ENCODE data around the gene CA4. TPM values are rescaled to one million over a fixed set of nuclear protein-coding genes. Genes with fewer than 3 reads are reported as not detected.

The CA4 gene
- polyA plus RNA-seq, 1 donor from 2014 or later = not detected

GRCh38 chr17:60165223-60165622, 15.4 kb downstream of the CA4 start:
- no peak overlapping the region for H3K4me2 ChIP-seq (ENCODE audit: low read length)
- no peaks in the 10 kb centered on the region for H3K36me3 ChIP-seq (ENCODE audit: insufficient read depth, low read length)
- H3K9me2 ChIP-seq (ENCODE audit: insufficient read depth, low read length) = no peaks in the 10 kb centered on the region
- no peak overlapping the region for H3K9ac ChIP-seq (ENCODE audit: low read length)
- H2AFZ ChIP-seq (ENCODE audit: low read depth, low read length) = no peak overlapping the region
- no peak overlapping the region for H3K27ac ChIP-seq (ENCODE audit: low read length)
- H3K79me2 ChIP-seq (replicated peaks; ENCODE audit: insufficient read depth, low read length) = no peaks in the 10 kb centered on the region
- H3K4me3 ChIP-seq (ENCODE audit: low read length) = no peak overlapping the region
- no peaks in the 10 kb centered on the region for H4K20me1 ChIP-seq (ENCODE audit: insufficient read depth)
- TF ChIP-seq REST (IDR thresholded peaks at IDR 0.05; ENCODE audit: borderline replicate concordance) (no peak), EP300 (conservative IDR thresholded peaks at IDR 0.05; ENCODE audit: poor library complexity, severe bottlenecking) (no peak), TAF1 (IDR thresholded peaks at IDR 0.05; ENCODE audit: low read depth) (no peak), POLR2AphosphoS5 (IDR thresholded peaks at IDR 0.05) (no peak), SMC3 (conservative IDR thresholded peaks at IDR 0.05; ENCODE audit: poor library complexity) (no peak), CTCF (IDR thresholded peaks at IDR 0.05; ENCODE audit: poor library complexity, severe bottlenecking) (no peak), MXI1 (conservative IDR thresholded peaks at IDR 0.05; ENCODE audit: poor library complexity, severe bottlenecking) (no peak), RAD21 (conservative IDR thresholded peaks at IDR 0.05) (no peak), EZH2 (IDR thresholded peaks at IDR 0.05; ENCODE audit: borderline replicate concordance, insufficient read depth, low read length, poor library complexity, severe bottlenecking) (no peak)
- no peaks in the 10 kb centered on the region for H3K27me3 ChIP-seq (ENCODE audit: insufficient read depth, low read depth, low read length)
- H3K9me3 ChIP-seq (ENCODE audit: low read length) = no peaks in the 10 kb centered on the region
- H3F3A ChIP-seq (ENCODE audit: insufficient read depth, low read length, poor library complexity, severe bottlenecking) = no peaks in the 10 kb centered on the region

GRCh38 chr17:60165971-60166370, 16.2 kb downstream of the CA4 start:
- no peaks in the 10 kb centered on the region for H4K20me1 ChIP-seq (ENCODE audit: insufficient read depth)
- H3K9ac ChIP-seq (ENCODE audit: low read length) = no peak overlapping the region
- no peaks in the 10 kb centered on the region for H3F3A ChIP-seq (ENCODE audit: insufficient read depth, low read length, poor library complexity, severe bottlenecking)
- H3K27me3 ChIP-seq (ENCODE audit: insufficient read depth, low read depth, low read length) = no peaks in the 10 kb centered on the region
- H3K79me2 ChIP-seq (replicated peaks; ENCODE audit: insufficient read depth, low read length) = no peaks in the 10 kb centered on the region
- H3K4me2 ChIP-seq (ENCODE audit: low read length) = no peak overlapping the region
- TF ChIP-seq CTCF (IDR thresholded peaks at IDR 0.05; ENCODE audit: poor library complexity, severe bottlenecking) = no peak
- TF ChIP-seq RAD21 (conservative IDR thresholded peaks at IDR 0.05) = no peak
- no peak for TF ChIP-seq TAF1 (IDR thresholded peaks at IDR 0.05; ENCODE audit: low read depth)
- no peak for TF ChIP-seq POLR2AphosphoS5 (IDR thresholded peaks at IDR 0.05)
- no peak for TF ChIP-seq EP300 (conservative IDR thresholded peaks at IDR 0.05; ENCODE audit: poor library complexity, severe bottlenecking)
- no peak for TF ChIP-seq MXI1 (conservative IDR thresholded peaks at IDR 0.05; ENCODE audit: poor library complexity, severe bottlenecking)
- no peak for TF ChIP-seq REST (IDR thresholded peaks at IDR 0.05; ENCODE audit: borderline replicate concordance)
- no peak for TF ChIP-seq SMC3 (conservative IDR thresholded peaks at IDR 0.05; ENCODE audit: poor library complexity)
- no peak for TF ChIP-seq EZH2 (IDR thresholded peaks at IDR 0.05; ENCODE audit: borderline replicate concordance, insufficient read depth, low read length, poor library complexity, severe bottlenecking)
- H3K4me3 ChIP-seq (ENCODE audit: low read length) = no peak overlapping the region
- no peaks in the 10 kb centered on the region for H3K36me3 ChIP-seq (ENCODE audit: insufficient read depth, low read length)
- no peaks in the 10 kb centered on the region for H3K9me2 ChIP-seq (ENCODE audit: insufficient read depth, low read length)
- no peak overlapping the region for H3K27ac ChIP-seq (ENCODE audit: low read length)
- H2AFZ ChIP-seq (ENCODE audit: low read depth, low read length) = no peak overlapping the region
- H3K9me3 ChIP-seq (ENCODE audit: low read length) = no peaks in the 10 kb centered on the region
